Dendritic cell treated with granulocyte-macrophage colony-stimulating factor and Interleukin-4, amounts not matched to agents 40 ng/mL and 50 ng/mL, for 4 days (primary cell): ENCODE data around the gene ORMDL3.
"Not testable (repeated sequence)": the region's sequence is repeated elsewhere in the genome, so short reads cannot be mapped to it uniquely, and the experiment has no call there.

ENCODE experiments used
- H3K27ac Mint-ChIP-seq: one replicate; pipeline ENCODE4 v1.8.0; 2022; ENCODE audit warnings: mild to moderate bottlenecking, mixed read lengths
- H3K27me3 Mint-ChIP-seq: one replicate; pipeline ENCODE4 v1.8.0; 2022; ENCODE audit warnings: mild to moderate bottlenecking, mixed read lengths
- H3K36me3 Mint-ChIP-seq: one replicate; pipeline ENCODE4 v1.8.0; 2022; ENCODE audit warnings: low read depth, mixed read lengths
- H3K4me1 Mint-ChIP-seq: one replicate; pipeline ENCODE4 v1.8.0; 2022; ENCODE audit warnings: low read depth, mixed read lengths
- H3K4me3 Mint-ChIP-seq: one replicate; pipeline ENCODE4 v1.8.0; 2022; ENCODE audit warnings: mild to moderate bottlenecking, moderate library complexity, mixed read lengths
- H3K9me3 Mint-ChIP-seq: one replicate; pipeline ENCODE4 v1.8.0; 2022; ENCODE audit warnings: mixed read lengths
- intact Hi-C: fragments of 100-400 bp; cut with micrococcal nuclease; formaldehyde crosslinking; loops from one replicate; pipeline ENCODE4 v1.15.0; 2022

The ORMDL3 gene

GRCh38 chr17:39903158-39903884 lies 24.1 kb downstream of the ORMDL3 start:
- H3K4me1 Mint-ChIP-seq: peaks cover 9% of the 10 kb centered on the region
- H3K27ac Mint-ChIP-seq: peak overlapping the region; percentile 56
- intact Hi-C loops: no loop called here
- H3K36me3 Mint-ChIP-seq: no peaks in the 10 kb centered on the region
- peaks cover 4% of the 10 kb centered on the region for H3K27me3 Mint-ChIP-seq
- H3K9me3 Mint-ChIP-seq: no peaks in the 10 kb centered on the region
- H3K4me3 Mint-ChIP-seq: no peak overlapping the region

GRCh38 chr17:39902027-39902426 lies 25.4 kb downstream of the ORMDL3 start:
- H3K36me3 Mint-ChIP-seq, H3K27ac Mint-ChIP-seq, H3K4me3 Mint-ChIP-seq, H3K9me3 Mint-ChIP-seq, intact Hi-C loops, H3K27me3 Mint-ChIP-seq, H3K4me1 Mint-ChIP-seq: not testable (repeated sequence)

GRCh38 chr17:39899215-39899614 lies 28.2 kb downstream of the ORMDL3 start:
- Mint-ChIP-seq H3K27me3 (peaks cover 6% of the 10 kb centered on the region), H3K4me1 (peaks cover 14% of the 10 kb centered on the region)
- intact Hi-C loops: no loop called here

GRCh38 chr17:39898088-39898487 lies 29.3 kb downstream of the ORMDL3 start:
- no peaks in the 10 kb centered on the region for H3K36me3 Mint-ChIP-seq
- intact Hi-C loops: no loop called here

More at GRCh38 chr17:39899215-39899614, 28.2 kb downstream of the ORMDL3 start:
- no peaks in the 10 kb centered on the region for H3K9me3 Mint-ChIP-seq
- no peak overlapping the region for H3K27ac Mint-ChIP-seq
- H3K4me3 Mint-ChIP-seq: no peak overlapping the region
- no peaks in the 10 kb centered on the region for H3K36me3 Mint-ChIP-seq

GRCh38 chr17:39894681-39895376 lies 32.6 kb downstream of the ORMDL3 start:
- H3K36me3 Mint-ChIP-seq: no peaks in the 10 kb centered on the region
- intact Hi-C loops: no loop called here
- H3K27me3 Mint-ChIP-seq: peaks cover 21% of the 10 kb centered on the region
- H3K4me3 Mint-ChIP-seq: no peak overlapping the region
- H3K9me3 Mint-ChIP-seq: no peaks in the 10 kb centered on the region
- H3K27ac Mint-ChIP-seq: no peak overlapping the region
- peaks cover 14% of the 10 kb centered on the region for H3K4me1 Mint-ChIP-seq

More at GRCh38 chr17:39898088-39898487, 29.3 kb downstream of the ORMDL3 start:
- Mint-ChIP-seq H3K9me3 (no peaks in the 10 kb centered on the region), H3K4me3 (no peak overlapping the region), H3K4me1 (peaks cover 8% of the 10 kb centered on the region), H3K27ac (no peak overlapping the region), H3K27me3 (peaks cover 10% of the 10 kb centered on the region)

GRCh38 chr17:39889200-39889599 lies 38.2 kb downstream of the ORMDL3 start:
- no peaks in the 10 kb centered on the region for H3K9me3 Mint-ChIP-seq
- H3K27ac Mint-ChIP-seq: no peak overlapping the region
- no peak overlapping the region for H3K4me3 Mint-ChIP-seq
- H3K4me1 Mint-ChIP-seq: peaks cover 9% of the 10 kb centered on the region
- H3K36me3 Mint-ChIP-seq: no peaks in the 10 kb centered on the region
- intact Hi-C loops: no loop called here
- peaks cover 42% of the 10 kb centered on the region for H3K27me3 Mint-ChIP-seq

- peaks cover 9% of the 10 kb centered on the region for H3K4me1 Mint-ChIP-seq
- no peak overlapping the region for H3K4me3 Mint-ChIP-seq
- intact Hi-C loops: no loop called here
- peaks cover 37% of the 10 kb centered on the region for H3K27me3 Mint-ChIP-seq
- no peaks in the 10 kb centered on the region for H3K36me3 Mint-ChIP-seq
- no peaks in the 10 kb centered on the region for H3K9me3 Mint-ChIP-seq
- no peak overlapping the region for H3K27ac Mint-ChIP-seq
Measured at GRCh38 chr17:39887078-39887477, 40.3 kb downstream of the ORMDL3 start.

GRCh38 chr17:39886102-39886501 lies 41.3 kb downstream of the ORMDL3 start:
- H3K4me1 Mint-ChIP-seq, H3K36me3 Mint-ChIP-seq, H3K27ac Mint-ChIP-seq, H3K4me3 Mint-ChIP-seq, H3K9me3 Mint-ChIP-seq, intact Hi-C loops: not testable (repeated sequence)
- peaks cover 38% of the 10 kb centered on the region for H3K27me3 Mint-ChIP-seq

- intact Hi-C loops: no loop called here
- Mint-ChIP-seq H3K27me3 (peaks cover 40% of the 10 kb centered on the region), H3K36me3 (no peaks in the 10 kb centered on the region), H3K27ac (no peak overlapping the region), H3K4me1 (no peaks in the 10 kb centered on the region), H3K9me3 (peaks cover 4% of the 10 kb centered on the region), H3K4me3 (no peak overlapping the region)
Measured at GRCh38 chr17:39872751-39873150, 54.6 kb downstream of the ORMDL3 start.

- H3K4me3 Mint-ChIP-seq: no peak overlapping the region
- H3K4me1 Mint-ChIP-seq: no peaks in the 10 kb centered on the region
- H3K27ac Mint-ChIP-seq: no peak overlapping the region
Measured at GRCh38 chr17:39871801-39872200, 55.6 kb downstream of the ORMDL3 start.

More at GRCh38 chr17:39871801-39872200, 55.6 kb downstream of the ORMDL3 start:
- intact Hi-C loops: no loop called here
- peaks cover 7% of the 10 kb centered on the region for H3K9me3 Mint-ChIP-seq
- no peaks in the 10 kb centered on the region for H3K36me3 Mint-ChIP-seq
- H3K27me3 Mint-ChIP-seq: peaks cover 44% of the 10 kb centered on the region
